Measurements from ENCODE around the gene TATDN2. TPM values are rescaled to one million over a fixed set of nuclear protein-coding genes. Genes with fewer than 3 reads are reported as not detected.

Gene TATDN2
- total and polyA plus RNA-seq, 10 donors, result 15.4 to 56.1 (median 36.0) TPM

DNA sequence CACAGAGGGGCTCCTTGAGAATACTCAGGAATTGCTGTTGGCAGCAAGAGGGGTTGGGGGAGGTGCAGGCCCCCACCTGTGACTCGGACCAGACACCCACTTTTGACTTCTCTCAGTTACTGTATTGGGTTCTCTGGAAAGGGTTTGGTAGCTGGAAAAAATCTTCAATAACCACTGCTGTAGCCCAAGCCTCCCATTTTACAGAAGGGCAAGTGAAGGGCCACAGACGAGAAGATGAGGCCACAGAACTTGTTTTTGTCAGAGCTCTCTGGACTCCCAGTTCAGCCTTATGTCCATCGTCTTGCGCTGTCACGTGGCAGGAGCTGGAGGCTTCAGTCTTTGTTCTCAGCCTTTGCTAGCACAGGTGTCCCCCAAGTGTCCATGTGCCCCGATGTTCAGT is 12.7 kb upstream of the TATDN2 start:
- DNase-seq, result no peak
- H3K4me3 ChIP-seq, result no peak overlapping the region
- intact Hi-C loops (cut with DNase I; ENCODE audit: low total_unique reads), result no loop called here
- no peak for TF ChIP-seq POLR2AphosphoS5 (IDR thresholded peaks at IDR 0.05)
- no peak for TF ChIP-seq POLR2A (IDR thresholded peaks at IDR 0.05)
- TF ChIP-seq, protein P1, sequence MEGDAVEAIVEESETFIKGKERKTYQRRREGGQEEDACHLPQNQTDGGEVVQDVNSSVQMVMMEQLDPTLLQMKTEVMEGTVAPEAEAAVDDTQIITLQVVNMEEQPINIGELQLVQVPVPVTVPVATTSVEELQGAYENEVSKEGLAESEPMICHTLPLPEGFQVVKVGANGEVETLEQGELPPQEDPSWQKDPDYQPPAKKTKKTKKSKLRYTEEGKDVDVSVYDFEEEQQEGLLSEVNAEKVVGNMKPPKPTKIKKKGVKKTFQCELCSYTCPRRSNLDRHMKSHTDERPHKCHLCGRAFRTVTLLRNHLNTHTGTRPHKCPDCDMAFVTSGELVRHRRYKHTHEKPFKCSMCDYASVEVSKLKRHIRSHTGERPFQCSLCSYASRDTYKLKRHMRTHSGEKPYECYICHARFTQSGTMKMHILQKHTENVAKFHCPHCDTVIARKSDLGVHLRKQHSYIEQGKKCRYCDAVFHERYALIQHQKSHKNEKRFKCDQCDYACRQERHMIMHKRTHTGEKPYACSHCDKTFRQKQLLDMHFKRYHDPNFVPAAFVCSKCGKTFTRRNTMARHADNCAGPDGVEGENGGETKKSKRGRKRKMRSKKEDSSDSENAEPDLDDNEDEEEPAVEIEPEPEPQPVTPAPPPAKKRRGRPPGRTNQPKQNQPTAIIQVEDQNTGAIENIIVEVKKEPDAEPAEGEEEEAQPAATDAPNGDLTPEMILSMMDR (IDR thresholded peaks at IDR 0.05 in 8 of 11, conservative IDR thresholded peaks at IDR 0.05 in 3 of 11), result no peak
- peaks cover 0 to 67% (median 33%) of the 10 kb centered on the region in 6 donors for H3K36me3 ChIP-seq
- WGBS, 5 donors, result 74 to 95% (median 86%) methylated on average over 6 of the region's 6 CpGs
- H3K27ac ChIP-seq, result no peak overlapping the region
- no peaks in the 10 kb centered on the region for H3K27me3 ChIP-seq (replicated peaks in 1 of 7)
- H3K4me1 ChIP-seq, result peaks cover 0 to 26% (median 0%) of the 10 kb centered on the region in 6 donors
- H3K9me3 ChIP-seq, result no peaks in the 10 kb centered on the region

DNA sequence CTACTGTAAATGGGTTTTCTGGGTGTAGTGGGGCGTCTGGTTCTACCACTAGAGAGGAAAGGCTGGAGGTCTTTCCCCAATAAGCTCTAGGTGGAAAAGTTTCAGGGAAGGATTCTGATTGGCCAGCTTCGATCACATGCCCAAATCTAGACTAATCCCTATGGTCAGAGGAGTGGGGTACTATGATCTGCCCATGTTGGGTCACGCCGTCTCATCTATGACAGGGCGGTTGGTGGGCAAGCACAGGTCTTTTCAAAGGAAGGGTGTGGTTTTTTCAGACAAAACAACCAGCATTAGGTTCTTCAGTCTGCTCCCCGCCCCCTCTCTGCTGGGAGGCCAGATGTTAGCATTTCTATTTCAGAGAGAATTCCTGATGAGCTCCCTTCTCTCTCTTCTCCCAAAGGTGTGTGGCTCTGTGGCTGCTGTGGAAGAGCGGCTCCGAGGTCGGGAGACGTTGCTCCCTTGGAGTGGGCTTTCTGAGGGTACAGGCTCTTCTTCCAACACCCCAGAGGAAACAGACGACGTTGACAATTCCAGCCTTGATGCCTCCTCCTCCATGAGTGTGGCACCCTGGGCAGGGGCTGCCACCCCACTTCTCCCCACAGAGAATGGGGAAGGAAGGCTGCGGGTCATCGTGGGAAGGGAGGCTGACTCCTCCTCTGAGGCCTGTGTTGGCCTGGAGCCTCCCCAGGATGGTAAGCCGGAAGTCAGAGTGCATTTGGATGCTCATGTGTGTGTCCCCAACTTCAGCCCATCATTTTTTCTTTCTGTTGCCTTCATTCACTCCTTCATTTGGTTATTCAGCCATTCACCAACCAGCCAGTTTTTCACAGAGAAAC is 9.7 kb upstream of the TATDN2 start:
- TF ChIP-seq, protein P1 (IDR thresholded peaks at IDR 0.05 in 8 of 11, conservative IDR thresholded peaks at IDR 0.05 in 3 of 11), result no peak
- TF ChIP-seq POLR2A (IDR thresholded peaks at IDR 0.05), result no peak
- no peak for TF ChIP-seq POLR2AphosphoS5 (IDR thresholded peaks at IDR 0.05)
- Histone ChIP-seq H3K27me3 (replicated peaks in 1 of 7) (no peaks in the 10 kb centered on the region), H3K27ac (peak overlapping the region in 1 of 8 donors; percentile 7), H3K36me3 (peaks cover 0 to 83% (median 33%) of the 10 kb centered on the region in 6 donors), H3K4me3 (no peak overlapping the region), H3K9me3 (no peaks in the 10 kb centered on the region), H3K4me1 (peaks cover 0 to 36% (median 17%) of the 10 kb centered on the region in 6 donors)
- intact Hi-C loops (cut with DNase I; ENCODE audit: low total_unique reads), result no loop called here
- 74 to 85% (median 79%) methylated on average over 12 to 15 of the region's 15 CpGs for WGBS, 5 donors
- no peak for DNase-seq

DNA sequence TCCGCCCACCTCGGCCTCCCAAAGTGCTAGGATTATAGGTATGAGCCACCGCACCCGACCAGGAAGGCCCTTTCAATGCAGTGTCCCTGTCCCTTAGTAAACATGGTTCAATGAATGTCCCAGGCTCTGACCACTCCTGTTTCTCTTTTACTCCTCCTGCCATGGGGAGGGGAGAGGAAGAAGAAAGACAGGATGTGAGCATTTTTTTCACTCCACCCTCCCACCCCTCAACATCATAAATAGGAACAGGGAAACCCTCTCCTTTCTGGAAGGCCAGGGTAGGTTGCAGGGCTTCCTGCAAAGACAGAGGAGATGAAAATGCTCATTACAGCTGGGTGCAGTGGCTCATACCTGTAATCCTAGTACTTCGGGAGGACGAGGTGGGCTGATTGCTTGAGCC is 7.5 kb upstream of the TATDN2 start:
- DNase-seq, result no peak
- Histone ChIP-seq H3K27ac (peak overlapping the region in 2 of 8 donors; percentile 46 to 71), H3K27me3 (replicated peaks in 1 of 7) (no peaks in the 10 kb centered on the region), H3K9me3 (peaks cover 2 to 22% (median 19%) of the 10 kb centered on the region in 8 donors), H3K4me1 (peaks cover 0 to 36% (median 17%) of the 10 kb centered on the region in 6 donors), H3K4me3 (no peak overlapping the region), H3K36me3 (peaks cover 0 to 73% (median 15%) of the 10 kb centered on the region in 6 donors)
- no peak for TF ChIP-seq POLR2A (IDR thresholded peaks at IDR 0.05)
- TF ChIP-seq, protein P1 (IDR thresholded peaks at IDR 0.05 in 8 of 11, conservative IDR thresholded peaks at IDR 0.05 in 3 of 11), result no peak
- no peak for TF ChIP-seq POLR2AphosphoS5 (IDR thresholded peaks at IDR 0.05)
- intact Hi-C loops (cut with DNase I; ENCODE audit: low total_unique reads), result no loop called here
- WGBS, 5 donors, result 79 to 93% (median 86%) methylated on average over 6 of the region's 6 CpGs

All from spleen (tissue), 11 donors.